ENCODE data around the gene SFMBT1. TPM values are rescaled to one million over a fixed set of nuclear protein-coding genes. Genes with fewer than 3 reads are reported as not detected.

The SFMBT1 gene
- 3.3 and 6.4 TPM in 2 replicates for total RNA-seq

GRCh38 chr3:53045518-53046170 is at the start of gene SFMBT1:
Gene SFMBT1, minus strand, starts transcription at chr3:53046073. Its CDS starts 76,945 bp downstream, at chr3:52969128.

GRCh38 chr3:52897130-52898122 is 148.4 kb downstream of the SFMBT1 start, which contains the start of gene STIMATE:
Gene STIMATE, minus strand, starts transcription at chr3:52897548. Its CDS starts 98 bp downstream, at chr3:52897450.

Other genes starting within 250 kb of the SFMBT1 start
- gene ITIH4, start 215.4 kb downstream of the SFMBT1 start, total RNA-seq, result 1.2 and 1.3 TPM in 2 replicates
- gene MUSTN1, start 211.1 kb downstream of the SFMBT1 start, total RNA-seq, result not detected in 2 replicates
- gene STIMATE, start 148.5 kb downstream of the SFMBT1 start, total RNA-seq, result 19.9 and 21.0 TPM in 2 replicates
- 12.8 and 17.8 TPM in 2 replicates for gene RFT1, start 84.4 kb upstream of the SFMBT1 start, total RNA-seq
- 1.8 and 6.6 TPM in 2 replicates for gene PRKCD, start 115.1 kb upstream of the SFMBT1 start, total RNA-seq
- gene TKT, start 209.9 kb upstream of the SFMBT1 start, total RNA-seq, result 241 and 391 TPM in 2 replicates

All from smooth muscle cell of the umbilical artery (primary cell).